Psoas muscle (tissue), 8 donors: Measurements from ENCODE around the gene PHF12. TPM values are rescaled to one million over a fixed set of nuclear protein-coding genes. Genes with fewer than 3 reads are reported as not detected.

ENCODE experiments used
- ATAC-seq, 4 donors: fragments of 200-7000 bp; cut with Tn5 transposase; one replicate each; pipeline ENCODE4 v1.9.1; 2020; ENCODE audit warnings: moderate library complexity in 3 of 4, mild to moderate bottlenecking in 2 of 4
- DNase-seq, 2 donors: peaks; one replicate each; pipeline ENCODE4 v3.0.0-alpha.2; 2020
- H3K27ac ChIP-seq: fragments of 200-600 bp; one replicate; pipeline ENCODE4 v1.8.0; 2022
- H3K27me3 ChIP-seq, 3 donors: fragments of 200-600 bp in 1 of 3; one replicate each; pipeline versions ENCODE4 v1.6.1 to v1.8.0; 2013 to 2022; ENCODE audit warnings: low read length in 2 of 3, mild to moderate bottlenecking in 2 of 3, moderate library complexity in 1 of 3; ENCODE audit not compliant: insufficient read depth in 3 of 3
- H3K36me3 ChIP-seq, 2 donors: fragments of 200-600 bp in 1 of 2; one replicate each; pipeline versions ENCODE4 v1.6.1 to v1.8.0; 2013 to 2022; ENCODE audit warnings: low read depth in 1 of 2, mild to moderate bottlenecking in 1 of 2, moderate library complexity in 1 of 2; ENCODE audit not compliant: insufficient read depth in 1 of 2
- H3K4me1 ChIP-seq: fragments of 200-600 bp; one replicate; pipeline ENCODE4 v1.8.0; 2022
- H3K4me3 ChIP-seq: fragments of 200-600 bp; one replicate; pipeline ENCODE4 v1.8.0; 2022; ENCODE audit warnings: mild to moderate bottlenecking
- H3K9me3 ChIP-seq: fragments of 200-600 bp; one replicate; pipeline ENCODE4 v1.8.0; 2022
- WGBS, 3 donors: extraction: QIAGEN DNeasy Blood & Tissue Kit; methylation state at CpG; one replicate each; pipeline versions ENCODE4 v1.1.6 to v1.1.7; 2013; 5-methylcytosine and 5-hydroxymethylcytosine counted together
- intact Hi-C, 2 donors: fragments of 100-400 bp; cut with DNase I; formaldehyde crosslinking; loops; one replicate each; pipeline versions ENCODE4 v1.11.0 to v1.14.2; 2022
- polyA plus RNA-seq, 3 donors: library from polyadenylated mRNA; stranded (reverse); fragments of 200-250 nt; gene quantifications; one replicate each; pipeline ENCODE4 v1.2.3, GENCODE V29; 2013
- total RNA-seq, 4 donors: library from RNA; stranded (reverse); fragmentation: NEBNext Ultra II Directional in 2 of 4; extraction: Animal tissue kit (Norgen Biotek cat#: 25700) in 2 of 4; gene quantifications; one replicate each; pipeline versions ENCODE4 v1.2.1 to v1.2.4, GENCODE V29; 2021 to 2023
- TF ChIP-seq, protein P1 (sequence below): fragments of 200-600 bp; IDR thresholded peaks from one replicate; pipeline ENCODE4 v1.8.0; 2022; ENCODE audit warnings: antibody characterized with exemption
- donor health status: healthy with polysubstance abuse.
- donor health status: DM: no; HTN: no; CAD: no; lungs with moderate emphysema.
- donor health status: Bipolar disorder and iron deficiency.
- donor health status: healthy.
- donor health status: DM: yes; HTN: yes; CAD: no.
- donor health status: DM: no; HTN: no; CAD: no.
- donor health status: DM: no; HTN: no; CAD: no.
- donor health status: DM: yes; HTN: yes; CAD: no.

PHF12 gene
- total and polyA plus RNA-seq, 7 donors: 7.3 to 28.6 (median 22.3) TPM

DNA sequence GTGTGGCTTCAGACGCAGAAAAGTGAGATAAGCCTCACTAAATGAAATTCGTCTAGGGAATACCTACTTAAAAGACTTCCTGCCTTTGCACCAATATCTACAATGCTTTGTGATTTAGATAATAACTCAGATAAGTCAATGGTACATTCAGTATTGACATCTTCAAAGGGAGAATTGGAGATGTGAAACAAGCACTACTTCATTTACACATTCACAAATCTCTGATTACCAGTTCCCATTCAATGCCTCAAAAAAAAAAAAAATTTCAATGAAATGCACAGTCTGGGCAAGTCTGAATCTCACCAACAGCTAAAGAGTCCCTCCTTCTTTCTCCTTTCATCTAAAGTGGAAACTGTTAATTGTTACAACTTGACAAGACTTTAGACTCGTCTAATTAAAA, 3.7 kb downstream of the PHF12 start:
- H3K9me3 ChIP-seq: no peaks in the 10 kb centered on the region
- H3K4me3 ChIP-seq: peak overlapping the region; percentile 87
- no peaks in the 10 kb centered on the region for H3K27me3 ChIP-seq
- H3K36me3 ChIP-seq: peaks cover 0 to 4% of the 10 kb centered on the region in 2 donors
- H3K27ac ChIP-seq: peak overlapping the region; percentile 98
- intact Hi-C loops: no loop called here
- no peak for DNase-seq
- WGBS, 3 donors: 56 to 81% (median 59%) methylated on average over 3 of the region's 3 CpGs
- TF ChIP-seq, protein P1, sequence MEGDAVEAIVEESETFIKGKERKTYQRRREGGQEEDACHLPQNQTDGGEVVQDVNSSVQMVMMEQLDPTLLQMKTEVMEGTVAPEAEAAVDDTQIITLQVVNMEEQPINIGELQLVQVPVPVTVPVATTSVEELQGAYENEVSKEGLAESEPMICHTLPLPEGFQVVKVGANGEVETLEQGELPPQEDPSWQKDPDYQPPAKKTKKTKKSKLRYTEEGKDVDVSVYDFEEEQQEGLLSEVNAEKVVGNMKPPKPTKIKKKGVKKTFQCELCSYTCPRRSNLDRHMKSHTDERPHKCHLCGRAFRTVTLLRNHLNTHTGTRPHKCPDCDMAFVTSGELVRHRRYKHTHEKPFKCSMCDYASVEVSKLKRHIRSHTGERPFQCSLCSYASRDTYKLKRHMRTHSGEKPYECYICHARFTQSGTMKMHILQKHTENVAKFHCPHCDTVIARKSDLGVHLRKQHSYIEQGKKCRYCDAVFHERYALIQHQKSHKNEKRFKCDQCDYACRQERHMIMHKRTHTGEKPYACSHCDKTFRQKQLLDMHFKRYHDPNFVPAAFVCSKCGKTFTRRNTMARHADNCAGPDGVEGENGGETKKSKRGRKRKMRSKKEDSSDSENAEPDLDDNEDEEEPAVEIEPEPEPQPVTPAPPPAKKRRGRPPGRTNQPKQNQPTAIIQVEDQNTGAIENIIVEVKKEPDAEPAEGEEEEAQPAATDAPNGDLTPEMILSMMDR: no peak
- H3K4me1 ChIP-seq: peaks cover 57% of the 10 kb centered on the region
- no peak for ATAC-seq

DNA sequence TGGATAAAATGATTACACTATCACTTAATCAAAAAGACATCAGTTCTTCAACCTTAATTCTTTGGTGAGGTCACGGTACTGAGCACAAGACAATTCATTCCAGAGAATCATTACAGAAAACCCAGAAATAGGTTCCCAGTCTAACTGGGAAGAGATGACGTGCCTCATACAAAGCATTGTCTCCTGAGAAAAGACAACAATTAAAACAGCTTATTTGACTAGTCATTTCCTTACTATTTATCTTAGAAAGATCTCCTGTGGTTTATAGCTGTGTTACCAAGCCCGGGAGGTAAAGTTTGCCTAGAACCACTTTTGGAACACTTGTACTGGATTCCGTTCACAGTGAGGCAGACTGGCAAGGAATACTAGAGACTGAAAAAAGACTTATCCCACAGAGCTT, 5.1 kb downstream of the PHF12 start:
- 33 to 60% (median 42%) methylated on average over 4 of the region's 4 CpGs for WGBS, 3 donors
- peak overlapping the region; percentile 87 for H3K4me3 ChIP-seq

DNA sequence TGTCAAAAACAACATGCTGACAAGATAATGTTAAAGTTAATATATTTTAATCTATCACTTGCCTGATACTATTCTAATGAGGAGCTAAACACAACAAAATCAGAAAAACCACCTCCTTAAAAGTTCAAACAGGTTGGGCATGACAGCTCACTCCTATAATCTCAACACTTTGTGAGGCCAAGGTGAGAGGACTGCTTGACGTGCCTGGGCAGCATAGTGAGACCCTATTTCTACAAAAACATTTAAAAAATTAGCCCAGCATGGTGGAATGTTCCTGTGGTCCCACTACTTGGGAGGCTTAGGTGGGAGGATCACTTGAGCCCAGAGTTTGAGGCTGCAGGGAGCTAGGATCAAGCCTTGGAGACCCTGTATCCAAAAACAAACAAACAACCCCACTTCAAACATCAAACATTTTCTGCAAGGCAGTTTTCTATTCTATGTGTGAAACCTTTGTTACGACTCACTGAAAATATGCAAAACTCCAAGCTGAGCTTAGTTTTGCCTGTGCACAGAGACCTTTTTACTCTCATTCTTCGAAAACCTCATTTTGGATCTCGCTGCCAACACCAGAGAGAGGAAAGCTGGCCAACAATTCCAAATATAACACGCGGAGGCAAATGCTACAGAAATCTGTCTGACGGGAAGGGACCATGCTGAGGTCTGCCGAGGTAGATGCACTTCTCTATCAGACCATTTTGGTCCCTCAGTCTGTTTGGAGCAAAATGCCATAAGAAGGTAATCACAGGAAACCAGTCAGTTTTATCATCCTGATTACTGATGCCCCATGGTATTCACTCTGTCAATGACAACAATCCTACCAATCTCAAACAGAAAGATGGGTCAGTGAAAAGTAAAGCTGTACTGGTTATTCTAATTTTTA, 6.2 kb downstream of the PHF12 start:
- TF ChIP-seq, protein P1: no peak
- intact Hi-C loops: no loop called here
- no peaks in the 10 kb centered on the region for H3K9me3 ChIP-seq
- peak overlapping the region; percentile 98 for H3K27ac ChIP-seq
- H3K36me3 ChIP-seq: peaks cover 0 to 4% of the 10 kb centered on the region in 2 donors
- DNase-seq (no peak), ATAC-seq (no peak)
- peaks cover 81% of the 10 kb centered on the region for H3K4me1 ChIP-seq
- peak overlapping the region; percentile 14 for H3K4me3 ChIP-seq
- no peaks in the 10 kb centered on the region for H3K27me3 ChIP-seq
- 36 to 38% (median 36%) methylated on average over 8 of the region's 8 CpGs for WGBS, 3 donors

More for the DNA sequence above, 5.1 kb downstream of the PHF12 start:
- no peak for ATAC-seq
- TF ChIP-seq, protein P1: no peak
- H3K36me3 ChIP-seq: peaks cover 0 to 4% of the 10 kb centered on the region in 2 donors
- peaks cover 70% of the 10 kb centered on the region for H3K4me1 ChIP-seq
- no peak for DNase-seq
- H3K27me3 ChIP-seq: no peaks in the 10 kb centered on the region
- H3K27ac ChIP-seq: peak overlapping the region; percentile 98
- intact Hi-C loops: no loop called here
- H3K9me3 ChIP-seq: no peaks in the 10 kb centered on the region

DNA sequence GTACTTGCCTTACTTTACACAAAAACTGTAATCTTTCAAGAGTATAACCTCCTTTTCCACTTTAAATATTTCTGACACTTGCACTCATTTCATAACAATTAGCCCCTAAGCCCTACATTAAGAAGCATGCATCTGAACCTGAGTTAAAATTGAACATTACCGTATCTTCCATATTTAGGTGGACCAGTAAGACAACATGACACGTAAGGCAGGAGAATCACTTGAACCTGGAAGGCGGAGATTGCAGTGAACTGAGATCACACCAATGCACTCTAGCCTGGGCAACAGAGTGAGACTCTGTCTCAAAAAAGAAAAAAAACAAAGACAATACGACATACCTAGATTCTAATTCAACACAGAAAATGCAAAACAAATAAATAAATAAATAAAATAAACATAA, 7.0 kb downstream of the PHF12 start:
- peak; percentile 42 to 72 (median 59) for ATAC-seq
- peak overlapping the region; percentile 98 for H3K27ac ChIP-seq
- H3K9me3 ChIP-seq: no peaks in the 10 kb centered on the region
- 30 to 66% (median 35%) methylated on average over 4 of the region's 4 CpGs for whole genome bisulfite sequencing, 3 donors
- no peak for DNase-seq
- peak overlapping the region; percentile 3 for H3K4me3 ChIP-seq
- H3K27me3 ChIP-seq: no peaks in the 10 kb centered on the region
- TF ChIP-seq, protein P1: no peak
- H3K4me1 ChIP-seq: peaks cover 89% of the 10 kb centered on the region
- peaks cover 0 to 4% of the 10 kb centered on the region in 2 donors for H3K36me3 ChIP-seq
- intact Hi-C loops: no loop called here
